Neutrophil (primary cell): ENCODE data around the gene PRDM16.

Source experiments
- H3K27ac ChIP-seq: fragments of 200-600 bp; sonication (generic); 2 replicates; pipeline ENCODE4 v1.5.1; 2016; ENCODE audit warnings: mild to moderate bottlenecking, moderate library complexity
- H3K27me3 ChIP-seq: fragments of 200-600 bp; sonication (generic); 2 replicates; pipeline ENCODE4 v1.6.0; 2016; ENCODE audit warnings: mild to moderate bottlenecking
- H3K36me3 ChIP-seq: fragments of 200-600 bp; sonication (generic); 2 replicates; pipeline ENCODE4 v1.5.1; 2017
- H3K4me1 ChIP-seq, 2 experiments: fragments of 200-600 bp in 1 of 2; sonication (generic) in 1 of 2; 1 replicate in 1 of 2; 2 replicates in 1 of 2; pipeline versions ENCODE4 v1.5.1 to v1.6.1; 2013 to 2016; ENCODE audit warnings: low read depth in 1 of 2, low read length in 1 of 2, mild to moderate bottlenecking in 1 of 2, moderate library complexity in 1 of 2; ENCODE audit not compliant: control insufficient read depth in 1 of 2, insufficient read depth in 1 of 2
- H3K4me3 ChIP-seq, 2 experiments: fragments of 200-600 bp in 1 of 2; sonication (generic) in 1 of 2; 1 replicate in 1 of 2; 2 replicates in 1 of 2; pipeline ENCODE4 v1.5.1; 2013 to 2016; ENCODE audit warnings: low read depth in 1 of 2, low read length in 1 of 2, mild to moderate bottlenecking in 1 of 2, moderate library complexity in 1 of 2
- H3K9me3 ChIP-seq: fragments of 200-600 bp; sonication (generic); 2 replicates; pipeline ENCODE4 v1.5.1; 2016
- CTCF ChIP-seq: fragments of 200-600 bp; sonication (generic); IDR thresholded peaks from 2 replicates; pipeline ENCODE4 v1.5.1; 2016; ENCODE audit warnings: antibody characterized with exemption

PRDM16 gene

DNA sequence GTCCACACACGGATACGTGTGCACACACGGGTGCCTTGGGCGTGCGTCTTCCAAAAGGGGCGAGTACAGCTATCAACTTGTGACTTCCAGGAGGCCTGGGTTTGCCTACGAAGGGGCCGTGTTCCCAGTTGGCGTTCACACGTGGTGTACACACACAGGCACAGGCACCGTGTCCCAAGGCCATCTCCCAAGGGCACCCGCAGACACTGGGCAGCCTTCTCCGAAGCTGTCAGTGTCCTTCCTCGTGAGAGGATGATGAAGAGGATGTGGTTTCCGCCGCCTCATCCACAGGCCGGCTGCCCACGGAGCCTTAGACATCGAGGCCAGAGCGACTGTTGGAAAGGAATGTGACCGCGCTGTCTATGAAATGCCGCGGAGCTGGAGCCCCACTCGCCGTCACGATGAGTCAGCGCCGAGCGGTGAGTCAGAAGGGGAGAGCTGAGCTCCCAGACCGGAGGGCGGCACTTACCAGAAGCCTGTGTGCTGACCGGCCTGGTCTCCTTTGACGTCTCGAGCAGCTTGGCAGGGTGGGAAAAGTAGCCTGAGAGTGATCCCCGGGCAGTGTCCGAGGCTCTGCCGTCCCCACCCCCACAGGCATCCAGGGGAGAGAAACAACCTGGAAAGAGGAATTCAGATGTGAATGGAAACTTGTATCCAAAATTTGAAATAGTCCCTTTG, 244.0 kb downstream of the PRDM16 start:
- TF ChIP-seq CTCF, result no peak
- no peaks in the 10 kb centered on the region for H3K9me3 ChIP-seq
- H3K4me3 ChIP-seq, result no peak overlapping the region
- H3K27me3 ChIP-seq, result peaks cover 43% of the 10 kb centered on the region
- H3K4me1 ChIP-seq, result no peaks in the 10 kb centered on the region
- no peak overlapping the region for H3K27ac ChIP-seq
- H3K36me3 ChIP-seq, result no peaks in the 10 kb centered on the region

- H3K9me3 ChIP-seq, result no peaks in the 10 kb centered on the region
- TF ChIP-seq CTCF, result no peak
- no peak overlapping the region for H3K27ac ChIP-seq
- peaks cover 43% of the 10 kb centered on the region for H3K27me3 ChIP-seq
- H3K36me3 ChIP-seq, result no peaks in the 10 kb centered on the region
- H3K4me1 ChIP-seq, result no peaks in the 10 kb centered on the region
- H3K4me3 ChIP-seq, result no peak overlapping the region
Measured at GRCh38 chr1:3313576-3313950, 244.6 kb downstream of the PRDM16 start.

DNA sequence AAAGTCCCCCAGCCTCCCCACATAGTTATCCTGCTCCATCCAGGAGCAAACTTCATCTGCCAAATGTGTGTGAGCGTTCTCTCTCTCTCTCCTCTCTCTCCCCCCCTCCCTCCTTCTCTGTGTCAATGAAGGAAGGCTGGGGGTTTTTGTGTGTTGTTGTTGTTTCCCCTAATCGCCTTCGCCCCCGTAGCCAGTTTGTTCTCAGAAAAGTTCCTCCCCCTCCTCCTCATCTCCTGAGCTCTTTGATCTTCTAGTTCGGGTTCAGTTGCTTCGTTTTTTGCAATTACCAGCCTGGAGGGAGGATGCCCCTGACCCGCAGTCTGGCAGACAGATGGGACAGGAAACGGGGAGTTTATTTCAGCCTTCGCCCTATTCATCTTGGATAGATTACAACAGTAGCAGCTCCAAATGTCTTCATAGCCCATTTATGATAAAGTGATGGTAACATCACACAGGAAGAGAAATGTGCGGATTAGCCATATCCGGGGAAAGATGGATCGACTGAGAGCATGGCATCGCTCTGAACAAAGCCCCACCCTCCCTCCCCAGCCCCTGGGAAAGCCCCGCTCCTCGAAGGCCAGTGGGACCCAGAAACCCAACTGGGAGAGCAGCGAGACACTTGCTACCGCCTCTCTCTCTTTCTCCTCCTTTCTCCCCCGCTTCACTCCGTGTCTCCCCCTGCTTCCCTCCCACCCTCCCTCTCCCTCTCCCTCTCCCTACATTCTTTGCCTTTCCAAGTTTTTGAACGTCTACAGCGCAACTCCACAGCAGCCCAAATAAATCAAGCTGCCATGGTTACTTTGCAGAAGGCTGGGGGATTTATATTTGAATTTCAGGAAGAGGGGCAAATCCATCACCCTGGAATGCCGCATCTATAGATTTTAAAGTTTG, 245.7 kb downstream of the PRDM16 start:
- Histone ChIP-seq H3K36me3 (no peaks in the 10 kb centered on the region), H3K9me3 (no peaks in the 10 kb centered on the region), H3K27ac (no peak overlapping the region), H3K4me3 (no peak overlapping the region), H3K4me1 (no peaks in the 10 kb centered on the region), H3K27me3 (peaks cover 43% of the 10 kb centered on the region)
- no peak for TF ChIP-seq CTCF

GRCh38 chr1:3315399-3316339, 246.7 kb downstream of the PRDM16 start:
- Histone ChIP-seq H3K4me3 (no peak overlapping the region), H3K4me1 (no peaks in the 10 kb centered on the region), H3K27ac (no peak overlapping the region), H3K36me3 (no peaks in the 10 kb centered on the region), H3K9me3 (no peaks in the 10 kb centered on the region), H3K27me3 (peaks cover 43% of the 10 kb centered on the region)
- no peak for TF ChIP-seq CTCF

GRCh38 chr1:3316340-3316943, 247.4 kb downstream of the PRDM16 start:
- no peak for TF ChIP-seq CTCF
- Histone ChIP-seq H3K36me3 (no peaks in the 10 kb centered on the region), H3K4me1 (no peaks in the 10 kb centered on the region), H3K9me3 (no peaks in the 10 kb centered on the region), H3K4me3 (no peak overlapping the region), H3K27ac (no peak overlapping the region), H3K27me3 (peaks cover 42% of the 10 kb centered on the region)
